Measurements from ENCODE around the gene ANKRD36B.
"Not testable (repeated sequence)": the region's sequence is repeated elsewhere in the genome, so short reads cannot be mapped to it uniquely, and the experiment has no call there.

Gene ANKRD36B

DNA sequence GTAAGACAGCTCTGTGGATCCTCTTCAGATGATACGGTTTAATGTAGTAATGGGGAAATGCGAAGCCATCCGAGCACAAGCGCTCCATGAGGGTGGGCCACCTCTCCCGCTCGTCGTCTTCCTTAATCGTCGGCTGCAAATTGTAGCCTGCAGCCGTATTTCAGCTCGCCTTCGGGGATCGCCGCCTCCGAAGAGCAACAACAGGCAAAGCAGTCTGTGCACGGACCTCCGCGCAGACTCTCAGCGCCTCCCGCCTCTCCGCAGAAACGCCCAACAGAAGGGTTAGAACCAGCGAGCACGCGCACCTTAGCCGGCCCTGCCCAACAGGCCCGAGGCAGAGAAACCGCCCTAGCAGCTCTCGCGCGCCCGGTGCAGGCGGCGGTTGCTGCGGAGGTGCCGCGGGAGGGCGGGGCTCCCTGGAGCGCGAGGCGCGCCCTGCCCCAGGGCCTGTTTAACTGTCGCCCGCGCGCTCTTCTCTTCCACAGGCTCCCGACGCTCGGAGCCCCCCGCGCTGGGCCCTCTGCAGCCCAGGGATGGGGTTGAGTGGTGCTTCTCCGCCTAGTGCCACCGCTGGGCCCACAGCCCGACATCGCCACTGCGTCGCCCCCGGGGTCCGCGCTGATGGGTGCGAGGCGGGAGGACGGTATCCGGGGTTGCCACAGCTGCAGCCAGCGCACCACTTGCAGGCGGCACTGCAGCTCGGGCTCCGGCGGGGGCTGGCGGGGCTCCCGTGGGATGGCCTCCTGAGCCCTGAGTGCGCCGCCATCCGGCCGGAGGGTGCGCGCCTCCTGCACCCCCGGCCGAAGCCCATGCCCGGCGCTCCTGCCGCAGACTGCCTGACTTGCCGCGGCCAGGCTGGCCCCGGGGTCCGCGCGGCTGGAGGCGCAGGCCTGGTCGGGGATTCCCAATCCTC, at the start of gene ANKRD36B:
ANKRD36B (minus strand) TSS at position 280 of the 913 bp plus-strand sequence; CDS start at position 88, 192 bp downstream.
- peak; percentile 70 for DNase-seq (ENCODE audit: low read depth)

DNA sequence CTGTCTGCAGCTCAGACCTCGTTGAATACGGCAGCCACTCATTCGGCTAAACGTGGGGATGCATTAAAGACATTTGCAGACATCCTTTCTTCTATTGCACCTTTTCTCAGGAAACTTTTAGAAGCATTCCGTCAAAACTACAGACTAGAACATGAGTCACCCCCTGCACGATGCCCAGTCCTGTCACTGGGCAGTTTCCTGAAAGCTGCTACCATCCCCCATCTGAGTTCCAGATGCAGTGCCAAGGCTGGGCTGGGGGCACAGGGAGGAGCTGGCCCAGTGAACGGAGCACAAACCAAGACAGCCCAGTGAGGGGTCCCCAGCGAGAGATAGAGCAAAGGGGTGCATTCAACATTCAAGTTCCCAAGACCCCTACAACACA, 36.4 kb upstream of the ANKRD36B start:
- DNase-seq (ENCODE audit: low read depth): not testable (repeated sequence)

DNA sequence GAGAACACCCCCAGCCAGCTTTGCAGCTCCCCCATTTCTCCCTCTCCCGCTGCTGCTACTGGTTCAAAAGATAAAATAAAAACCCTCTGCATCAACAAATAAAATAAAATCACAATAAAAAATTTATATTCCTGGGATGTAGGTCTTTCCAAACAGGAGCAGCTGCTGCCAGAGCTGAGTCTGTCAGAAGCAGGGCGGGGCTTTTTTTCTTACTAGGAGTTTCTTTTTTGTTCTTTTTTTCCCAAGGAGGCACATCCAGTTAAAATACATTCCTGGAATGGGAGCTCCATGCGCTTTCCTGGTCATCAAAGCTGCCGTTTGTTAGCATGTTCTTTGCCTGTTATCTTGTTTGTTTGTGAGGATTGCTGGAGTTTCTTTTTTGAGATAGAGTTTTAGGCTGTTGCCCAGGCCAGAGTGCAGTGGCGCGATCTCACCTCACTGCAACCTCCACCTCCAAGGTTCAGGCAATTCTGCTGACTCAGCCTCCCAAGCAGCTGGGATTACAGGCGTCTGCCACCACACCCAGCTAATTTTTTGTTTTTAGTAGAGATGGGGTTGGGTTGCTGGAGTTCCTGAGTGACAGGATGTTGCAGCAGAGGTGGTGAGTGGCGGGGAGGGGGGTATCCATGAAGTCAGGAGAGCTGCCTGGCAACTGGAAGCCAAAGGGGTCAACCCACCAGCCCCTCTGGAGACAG, 35.8 kb upstream of the ANKRD36B start:
- DNase-seq (ENCODE audit: low read depth): not testable (repeated sequence)

DNA sequence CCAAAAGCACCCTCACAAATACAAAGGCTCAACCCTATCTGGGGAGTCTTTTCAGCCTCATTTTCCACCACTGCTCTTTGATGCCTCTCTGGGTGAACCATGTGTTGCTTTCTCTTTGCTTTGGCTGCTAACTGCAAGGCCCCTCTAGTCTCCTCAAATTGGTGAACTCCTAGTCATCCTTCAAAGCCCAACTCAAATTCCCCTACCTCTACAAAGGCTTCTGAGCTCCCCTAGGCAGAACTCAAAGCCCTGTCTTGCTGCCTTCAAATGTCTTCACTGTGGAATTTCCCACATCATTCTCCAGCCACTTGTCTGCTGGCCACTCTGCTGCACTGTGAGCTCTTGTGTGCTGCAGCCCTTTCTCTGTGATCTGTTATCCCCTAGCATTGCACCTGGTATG, 33.3 kb upstream of the ANKRD36B start:
- not testable (repeated sequence) for DNase-seq (ENCODE audit: low read depth)

DNA sequence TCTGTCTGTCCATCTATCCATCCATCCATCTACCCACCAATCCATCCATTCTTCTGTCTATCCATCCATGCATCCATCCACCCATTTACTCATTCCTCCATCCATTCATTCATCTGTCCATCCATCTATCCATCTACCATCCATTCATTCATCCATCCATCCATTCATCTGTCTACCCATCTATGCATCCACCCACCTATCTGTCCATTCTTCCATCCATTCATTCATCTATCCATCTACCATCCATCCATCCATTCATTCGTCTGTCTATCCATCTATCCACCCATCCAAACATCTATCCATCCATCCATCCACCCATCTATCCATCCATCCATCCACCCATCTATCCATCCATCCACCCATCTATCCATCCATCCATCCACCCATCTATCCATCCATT, 30.8 kb upstream of the ANKRD36B start:
- DNase-seq (ENCODE audit: low read depth): not testable (repeated sequence)

DNA sequence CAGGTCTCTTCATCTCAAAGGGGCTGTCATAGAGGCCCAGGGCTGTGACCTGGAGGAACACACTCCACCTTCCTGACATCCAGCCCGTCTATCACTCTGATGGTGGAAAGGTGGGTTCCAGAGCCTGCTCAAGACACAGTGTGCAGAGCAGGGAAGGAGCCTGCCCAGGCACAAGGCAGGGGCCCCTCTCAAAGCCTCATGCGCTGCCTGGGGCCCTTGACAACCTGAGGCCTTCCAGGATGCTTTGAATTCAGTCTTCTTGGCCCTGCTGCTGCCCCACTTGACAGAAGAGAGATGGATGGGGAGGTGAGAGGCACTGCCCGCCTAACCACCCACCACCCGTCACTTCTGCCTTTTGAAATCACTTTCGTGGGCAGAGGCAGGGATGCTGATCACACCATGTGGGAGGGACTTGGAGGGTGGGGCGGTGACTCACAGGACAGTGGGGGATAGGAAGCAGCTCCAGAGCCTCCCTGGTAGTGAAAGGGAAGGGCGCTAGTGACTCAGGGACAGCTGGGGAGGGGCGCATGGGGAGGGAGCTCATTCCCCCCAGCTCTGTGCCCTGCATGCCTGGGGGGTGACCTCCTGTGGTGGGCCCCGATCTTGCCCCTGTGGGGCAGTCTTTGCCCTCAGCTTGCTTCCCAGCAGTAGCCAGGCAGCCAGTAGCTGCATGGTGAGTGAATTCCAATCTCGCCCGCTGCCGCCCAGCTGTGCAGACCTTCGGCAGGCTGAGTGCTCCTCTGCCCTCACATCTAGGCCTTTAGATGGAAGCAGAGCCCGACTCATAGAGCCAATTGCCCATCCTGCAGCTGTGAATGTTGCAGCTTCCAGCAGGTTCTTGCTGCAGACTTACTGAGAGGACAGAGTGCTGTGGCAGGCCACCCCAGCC, 29.5 kb upstream of the ANKRD36B start:
- not testable (repeated sequence) for DNase-seq (ENCODE audit: low read depth)

DNA sequence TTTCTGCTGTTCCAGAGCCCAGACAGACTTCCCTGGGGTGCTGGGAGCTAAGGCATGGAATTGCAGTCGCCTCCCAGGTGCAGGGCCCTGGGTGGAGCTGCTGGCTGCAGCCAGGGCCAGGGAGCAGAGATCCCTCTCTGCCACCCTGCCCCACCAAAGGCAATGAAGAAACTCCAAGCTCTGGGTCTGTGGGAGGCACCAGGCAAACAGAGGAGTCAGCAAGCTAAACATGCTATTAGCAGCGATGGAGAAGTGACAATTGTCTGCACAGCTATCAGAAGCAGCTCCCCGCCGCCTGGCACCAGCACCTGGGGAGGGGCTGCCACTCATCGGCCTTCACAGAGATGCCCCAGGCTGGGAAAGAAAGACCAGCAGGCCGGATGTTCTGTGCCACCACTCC, 28.2 kb upstream of the ANKRD36B start:
- no peak for DNase-seq (ENCODE audit: low read depth)

DNA sequence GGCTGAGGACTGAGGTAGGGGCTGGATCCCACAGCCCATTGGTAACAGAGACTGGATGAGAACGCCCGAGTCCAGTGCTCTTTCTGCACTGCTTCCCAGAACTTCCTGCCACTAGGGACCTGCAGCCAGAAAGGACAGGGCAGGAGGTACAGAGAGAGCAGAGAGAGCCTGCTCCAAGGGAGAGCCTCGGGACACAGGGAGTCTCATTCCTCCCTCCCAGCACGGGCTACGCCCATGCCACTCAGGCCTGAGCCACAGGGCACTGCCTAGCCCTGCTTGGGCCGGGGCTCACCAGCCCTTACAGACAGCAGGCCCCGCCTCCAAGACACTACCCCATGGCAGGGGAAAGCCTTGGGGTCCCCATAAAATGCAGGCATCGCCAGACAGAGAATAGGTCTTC, 26.1 kb upstream of the ANKRD36B start:
- DNase-seq (ENCODE audit: low read depth): not testable (repeated sequence)

DNA sequence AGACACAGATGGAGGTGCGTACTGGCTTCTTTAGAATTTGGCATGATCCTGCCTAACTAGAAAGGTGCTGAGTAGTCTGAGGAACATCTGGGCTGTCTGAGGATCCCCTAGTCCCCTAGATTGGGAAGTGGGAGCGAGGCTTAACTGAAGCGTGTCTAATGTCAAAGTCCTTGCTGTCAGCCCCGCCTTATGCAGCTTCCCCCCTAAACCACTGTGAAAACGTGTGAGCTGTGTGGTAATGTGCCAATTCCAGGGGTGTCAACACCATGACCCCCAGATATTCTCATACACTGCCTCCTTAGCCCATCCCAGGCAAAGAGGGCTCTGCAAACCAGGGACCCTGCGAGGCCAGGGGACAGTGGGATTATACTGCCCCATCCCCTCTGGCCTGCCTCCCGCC, 22.2 kb upstream of the ANKRD36B start:
- not testable (repeated sequence) for DNase-seq (ENCODE audit: low read depth)

DNA sequence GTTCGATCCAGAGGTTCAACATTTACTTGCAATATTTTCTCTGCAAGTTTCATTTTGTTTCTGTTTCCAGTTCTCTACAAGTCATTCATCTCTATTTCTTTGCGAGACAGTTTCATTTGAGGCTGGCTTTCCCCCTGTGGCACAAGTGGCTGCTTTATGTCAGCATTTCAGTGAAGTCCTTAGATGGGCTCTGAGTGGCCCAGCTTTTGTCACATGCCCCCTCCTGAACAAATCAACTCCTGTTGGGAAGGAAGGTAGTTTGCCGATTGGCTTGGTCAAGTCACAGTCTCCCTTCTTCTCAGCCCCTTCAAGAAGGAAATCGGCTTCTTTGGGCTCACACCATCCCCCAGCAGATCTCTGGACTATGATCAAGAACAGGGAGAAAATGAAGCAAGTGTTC, 19.1 kb upstream of the ANKRD36B start:
- not testable (repeated sequence) for DNase-seq (ENCODE audit: low read depth)

DNA sequence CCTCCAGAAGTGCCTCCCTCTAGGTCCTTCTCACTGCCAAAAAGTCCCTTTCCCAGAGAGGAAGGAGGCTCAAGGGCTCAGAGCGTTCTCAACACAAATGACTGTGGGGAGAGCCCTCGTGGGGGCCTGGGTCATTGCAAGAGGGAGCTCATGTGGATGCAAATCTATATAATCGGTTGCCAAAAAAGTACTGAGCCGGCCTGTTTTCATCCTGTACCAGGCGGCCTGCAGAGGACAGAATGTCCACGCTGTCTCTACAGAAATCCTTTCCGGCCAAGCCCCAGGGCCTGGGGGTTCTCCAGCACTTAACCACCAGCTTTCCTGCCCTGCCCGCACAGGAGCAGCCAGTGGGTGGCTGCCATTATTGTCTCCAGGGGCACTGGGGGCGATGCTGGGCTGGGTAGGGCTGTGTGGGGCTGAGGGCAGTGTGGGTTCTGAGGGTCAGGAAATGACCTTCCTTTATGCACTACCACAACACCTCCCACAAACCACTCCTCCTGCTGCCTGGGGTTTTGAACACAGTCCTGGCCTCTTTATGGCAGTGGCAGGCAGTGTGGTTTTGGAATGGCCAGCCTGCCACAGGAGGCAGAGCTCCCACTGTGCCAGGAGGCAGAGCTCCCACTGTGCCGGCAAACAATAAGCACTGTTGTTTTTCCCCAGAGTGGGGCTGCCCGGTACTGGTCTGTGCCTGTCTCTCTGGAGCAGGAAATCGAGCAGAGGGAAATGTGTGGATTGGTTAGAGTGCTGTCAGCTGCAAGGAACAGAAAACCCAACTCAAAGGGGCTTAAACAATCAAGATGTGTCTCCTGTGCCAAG, 16.1 kb upstream of the ANKRD36B start:
- not testable (repeated sequence) for DNase-seq (ENCODE audit: low read depth)

DNA sequence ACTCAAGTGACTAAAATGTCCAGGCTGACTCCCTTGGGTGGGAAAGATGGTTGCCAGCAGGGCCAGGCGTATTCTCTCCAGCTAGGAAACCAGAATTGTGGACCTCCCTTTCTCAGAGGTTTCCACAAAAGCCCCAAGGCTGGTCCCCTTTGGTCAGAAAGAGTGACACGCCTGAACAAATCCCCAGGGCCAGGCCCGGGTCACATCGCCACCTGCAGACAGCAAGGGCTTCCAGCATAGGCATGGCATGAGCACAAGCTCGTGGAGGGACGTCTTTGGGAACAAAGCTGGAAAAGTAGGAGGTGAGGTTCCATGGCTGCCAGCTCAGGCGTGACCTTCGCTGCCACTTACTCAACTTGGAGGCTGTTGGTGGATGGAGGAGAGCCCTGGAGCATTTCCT, 15.4 kb upstream of the ANKRD36B start:
- DNase-seq (ENCODE audit: low read depth): not testable (repeated sequence)

DNA sequence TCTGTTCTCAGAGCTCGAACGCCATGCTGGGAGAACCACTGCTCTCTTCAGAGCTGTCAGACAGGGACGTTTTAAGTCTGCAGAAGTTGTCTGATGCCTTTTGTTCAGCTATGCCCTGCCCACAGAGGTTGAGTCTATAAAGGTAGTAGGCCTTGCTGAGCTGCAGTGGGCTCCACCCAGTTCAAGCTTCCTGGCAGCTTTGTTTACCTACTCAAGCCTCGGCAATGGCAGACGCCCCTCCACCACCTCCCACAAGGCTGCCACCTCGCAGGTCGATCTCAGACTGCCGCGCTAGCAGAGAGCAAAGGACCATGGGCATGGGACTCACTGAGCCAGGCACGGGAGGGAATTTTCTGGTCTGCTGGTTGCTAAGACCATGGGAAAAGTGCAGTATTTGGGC, 11.9 kb upstream of the ANKRD36B start:
- not testable (repeated sequence) for DNase-seq (ENCODE audit: low read depth)

DNA sequence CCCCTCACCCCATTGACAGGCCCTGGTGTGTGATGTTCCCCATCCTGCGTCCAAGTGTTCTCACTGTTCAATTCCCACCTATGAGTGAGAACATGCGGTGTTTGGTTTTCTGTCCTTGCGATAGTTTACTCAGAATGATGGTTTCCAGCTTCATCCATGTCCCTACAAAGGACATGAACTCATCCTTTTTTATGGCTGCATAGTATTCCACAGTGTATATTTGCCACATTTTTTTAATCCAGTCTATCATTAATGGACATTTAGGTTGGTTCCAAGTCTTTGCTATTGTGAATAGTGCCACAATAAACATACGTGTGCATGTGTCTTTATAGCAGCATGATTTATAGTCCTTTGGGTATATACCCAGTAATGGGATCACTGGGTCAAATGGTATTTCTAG, 6.5 kb upstream of the ANKRD36B start:
- not testable (repeated sequence) for DNase-seq (ENCODE audit: low read depth)

DNA sequence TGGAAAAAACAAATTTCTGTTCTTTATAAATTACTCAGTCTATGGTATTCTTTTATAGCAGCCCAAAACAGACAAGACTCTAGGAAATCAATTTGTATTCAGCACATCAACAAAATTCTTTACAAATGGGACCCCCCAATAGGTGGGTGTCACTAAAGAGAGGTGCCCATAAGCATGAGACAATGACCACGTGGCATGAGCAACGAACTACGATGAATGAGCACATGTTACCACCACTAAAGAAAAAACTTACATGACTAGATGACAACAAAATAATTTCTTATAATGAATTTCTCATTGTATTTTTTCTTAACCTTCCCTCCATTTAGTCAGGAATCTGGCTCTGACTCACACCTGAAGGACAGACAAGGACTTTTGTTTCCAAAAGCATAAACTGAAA, 3.8 kb upstream of the ANKRD36B start:
- not testable (repeated sequence) for DNase-seq (ENCODE audit: low read depth)

DNA sequence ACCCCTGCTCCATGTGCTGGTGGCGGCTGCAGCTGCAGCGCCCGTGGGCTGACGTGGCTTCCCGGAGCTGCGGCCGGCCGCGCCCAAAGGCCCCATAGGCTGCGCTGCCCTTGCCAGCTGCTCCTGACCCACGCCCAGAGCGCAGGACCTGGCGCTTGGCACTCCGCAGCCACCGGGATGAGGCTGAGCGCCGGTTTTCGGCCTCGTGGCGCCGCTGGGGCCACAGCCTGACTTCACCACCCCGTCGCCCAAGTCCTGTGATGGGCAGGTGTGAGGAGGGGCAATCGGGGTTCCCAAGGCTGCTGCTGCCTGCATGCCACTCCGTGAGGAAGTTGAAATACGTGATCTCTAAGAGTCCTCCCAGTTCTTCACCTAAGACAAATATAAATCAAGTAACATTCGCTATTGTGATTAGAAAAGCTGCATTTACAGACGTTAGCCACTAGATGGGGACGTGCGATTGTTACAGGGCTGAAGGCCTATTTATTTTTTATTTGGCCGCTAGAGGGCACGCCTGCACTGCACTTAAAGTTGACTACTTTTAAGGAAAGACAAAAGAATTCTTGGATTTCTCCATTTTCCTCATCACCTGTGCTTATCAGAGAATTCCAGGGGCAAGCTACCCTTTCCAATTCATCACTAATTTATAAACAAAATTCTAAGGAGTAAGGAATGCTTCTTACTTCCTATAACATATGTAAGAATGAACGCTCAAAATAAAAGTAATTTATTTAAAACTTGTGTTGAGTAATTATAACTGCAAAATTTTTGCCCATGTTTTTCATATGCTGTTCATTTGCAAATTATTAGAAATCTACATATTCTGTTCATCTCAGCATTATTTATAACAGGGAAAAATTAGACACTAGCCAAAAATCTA, 1.1 kb upstream of the ANKRD36B start:
- peak; percentile 59 for DNase-seq (ENCODE audit: low read depth)

DNA sequence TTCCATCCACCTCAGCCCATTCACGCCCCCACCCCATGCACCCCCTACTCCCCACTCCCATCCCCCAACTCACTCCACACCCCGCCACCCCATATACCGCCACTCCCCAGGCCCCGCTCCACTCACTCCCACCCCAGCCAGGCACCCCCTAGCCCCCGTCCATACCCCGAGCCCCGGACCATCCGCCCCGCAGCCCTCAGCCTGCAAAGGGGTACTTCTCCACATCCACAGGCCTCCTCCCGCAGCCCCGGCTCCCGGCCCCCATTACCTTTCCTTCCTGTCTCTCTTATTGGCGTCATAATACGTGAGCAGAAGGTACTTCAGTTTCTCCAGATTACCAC, 450 bp downstream of the ANKRD36B start:
- not testable (repeated sequence) for DNase-seq (ENCODE audit: low read depth)

DNA sequence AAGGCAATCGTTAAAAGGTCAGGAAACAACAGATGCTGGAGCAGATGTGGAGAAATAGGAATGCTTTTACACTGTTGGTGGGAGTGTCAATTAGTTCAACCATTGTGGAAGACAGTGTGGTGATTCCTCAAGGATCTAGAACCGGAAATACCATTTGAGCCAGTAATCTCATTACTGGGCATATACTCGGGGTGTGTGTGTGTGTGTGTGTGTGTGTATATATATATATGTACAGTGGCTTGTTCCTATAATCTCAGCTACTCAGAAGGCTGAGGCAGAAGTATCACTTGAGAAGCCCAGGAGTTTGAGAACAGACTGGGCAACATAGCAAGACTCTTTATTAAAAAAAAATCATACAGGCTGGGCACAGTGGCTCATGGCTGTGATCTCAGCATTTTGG, 24.0 kb downstream of the ANKRD36B start:
- not testable (repeated sequence) for DNase-seq (ENCODE audit: low read depth)

DNA sequence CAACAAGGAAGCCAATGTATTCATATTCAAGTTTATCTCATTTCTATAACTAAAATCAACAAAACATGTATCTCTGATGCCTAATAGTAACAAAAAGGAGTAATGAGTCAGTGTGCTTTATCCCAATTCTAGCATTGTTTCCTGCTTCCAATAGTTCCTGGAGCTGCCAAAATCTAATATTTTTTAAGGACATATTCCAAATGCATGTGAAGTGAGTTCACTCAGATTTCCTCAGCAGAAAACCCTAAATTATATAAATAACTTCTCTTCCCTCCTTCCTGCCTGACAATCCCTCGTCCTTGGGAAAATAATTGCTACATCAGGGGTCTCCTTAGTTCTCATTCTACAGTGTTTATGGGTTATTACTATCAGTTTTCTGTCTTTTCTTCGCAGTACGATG, 37.3 kb downstream of the ANKRD36B start:
- not testable (repeated sequence) for DNase-seq (ENCODE audit: low read depth)

DNA sequence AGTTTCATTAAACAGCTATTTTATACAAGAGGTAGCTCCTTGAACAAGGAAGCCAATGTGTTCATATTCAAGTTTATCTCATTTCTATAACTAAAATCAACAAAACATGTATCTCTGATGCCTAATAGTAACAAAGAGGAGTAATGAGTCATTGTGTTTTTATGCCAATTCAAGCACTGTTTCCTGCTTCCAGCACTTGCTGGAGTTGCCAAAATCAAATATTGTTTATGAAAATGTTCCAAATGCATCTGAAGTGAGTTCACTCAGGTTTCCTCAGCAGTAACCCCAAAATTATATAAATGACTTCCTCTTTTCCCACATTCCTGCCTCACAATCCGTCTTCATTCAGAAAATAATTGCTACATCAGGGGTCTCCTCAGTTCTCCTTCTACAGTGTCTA, 39.2 kb downstream of the ANKRD36B start:
- not testable (repeated sequence) for DNase-seq (ENCODE audit: low read depth)

Measured in T-helper 22 cell (primary cell).